Activated CD4-positive, alpha-beta T cell treated with anti-CD3 and anti-CD28 coated beads, Interleukin-2, amount 10 ng/mL, durations not matched to agents 24 days and 14 days (primary cell): ENCODE results near the gene OST4. TPM values are rescaled to one million over a fixed set of nuclear protein-coding genes. Genes with fewer than 3 reads are reported as not detected.

Experiments
- DNase-seq: peaks from one replicate; pipeline ENCODE4 v3.0.0; 2022
- H3K27ac Mint-ChIP-seq: one replicate; pipeline ENCODE4 v1.8.0; 2022; ENCODE audit warnings: mild to moderate bottlenecking, mixed read lengths
- H3K27me3 Mint-ChIP-seq: one replicate; pipeline ENCODE4 v1.8.0; 2022; ENCODE audit warnings: mixed read lengths
- H3K36me3 Mint-ChIP-seq: one replicate; pipeline ENCODE4 v1.8.0; 2022; ENCODE audit warnings: low read depth, mild to moderate bottlenecking, mixed read lengths
- H3K4me1 Mint-ChIP-seq: one replicate; pipeline ENCODE4 v1.8.0; 2021; ENCODE audit warnings: mixed read lengths
- H3K4me3 Mint-ChIP-seq: one replicate; pipeline ENCODE4 v1.8.0; 2022; ENCODE audit warnings: mild to moderate bottlenecking, moderate library complexity, mixed read lengths
- H3K9me3 Mint-ChIP-seq: one replicate; pipeline ENCODE4 v1.8.0; 2021; ENCODE audit warnings: mixed read lengths
- intact Hi-C: fragments of 100-400 bp; cut with micrococcal nuclease; formaldehyde crosslinking; loops from one replicate; pipeline ENCODE4 v1.15.1; 2023
- total RNA-seq: library from RNA; stranded (reverse); gene quantifications from 2 replicates; pipeline ENCODE4 v1.2.3, GENCODE V29; 2022

OST4 gene
- total RNA-seq, 1 donor from 2014 or later: 326 TPM

- H3K27ac Mint-ChIP-seq: peak within 1 kb of the TSS; percentile 91
- H3K4me3 Mint-ChIP-seq: peak within 1 kb of the TSS; percentile 90
- no peak for DNase-seq
- H3K36me3 Mint-ChIP-seq: no peaks in the 10 kb centered on the region
- intact Hi-C loops: loop anchor here (1.0 to 5.0 kb wide), 5 partner anchors 16 to 125 kb away; partner anchors contain the start of genes ATRAID, OST4, PREB and SLC5A6
- peaks cover 25% of the 10 kb centered on the region for H3K4me1 Mint-ChIP-seq
- no peaks in the 10 kb centered on the region for H3K9me3 Mint-ChIP-seq
- no peaks in the 10 kb centered on the region for H3K27me3 Mint-ChIP-seq
Measured at GRCh38 chr2:27086724-27087593, 15.5 kb upstream of the OST4 start, which contains the start of gene KHK. KHK (plus strand) TSS chr2:27086772; CDS start chr2:27087260, 488 bp downstream.

DNA sequence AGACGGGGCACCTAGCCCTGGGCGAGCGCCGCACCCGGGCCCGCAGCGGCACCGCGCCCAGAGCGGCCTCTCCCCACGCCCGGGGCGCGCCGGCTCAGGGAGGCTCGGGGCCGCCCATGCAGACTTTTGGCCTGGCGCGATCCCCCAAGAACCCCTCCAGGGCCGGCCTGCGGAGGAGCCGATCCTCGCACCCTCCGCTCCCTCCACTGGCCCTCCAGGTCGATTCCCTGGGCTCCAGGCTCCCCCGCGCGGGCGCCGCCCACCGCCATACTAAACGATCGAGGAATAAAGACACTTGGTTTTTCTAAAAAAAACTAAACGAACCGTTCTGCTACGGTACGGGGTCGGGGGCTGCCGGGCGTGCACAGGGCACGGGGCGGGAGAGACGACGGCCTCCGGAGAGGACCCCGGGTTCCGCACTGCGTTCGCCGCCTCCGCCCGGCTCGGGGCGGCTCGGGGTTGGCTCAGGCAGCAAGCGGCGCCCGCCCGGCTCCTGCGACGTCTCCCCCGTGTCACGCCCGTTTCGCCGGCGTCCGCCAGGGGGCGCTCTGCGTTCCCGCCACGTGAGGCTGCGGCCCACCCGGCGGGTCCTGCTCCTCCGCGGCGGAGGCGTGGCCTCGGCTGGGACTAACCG lies 14.8 kb upstream of the OST4 start:
- intact Hi-C loops: loop anchor here (1.0 to 5.0 kb wide), 5 partner anchors 15 to 126 kb away; partner anchors contain the start of genes ATRAID, OST4, PREB and SLC5A6
- no peaks in the 10 kb centered on the region for H3K36me3 Mint-ChIP-seq
- no peaks in the 10 kb centered on the region for H3K27me3 Mint-ChIP-seq
- DNase-seq: peak; percentile 100
- peak overlapping the region; percentile 91 for H3K27ac Mint-ChIP-seq
- peak overlapping the region; percentile 90 for H3K4me3 Mint-ChIP-seq
- no peaks in the 10 kb centered on the region for H3K9me3 Mint-ChIP-seq
- H3K4me1 Mint-ChIP-seq: peaks cover 30% of the 10 kb centered on the region

GRCh38 chr2:27085673-27086089 lies 14.2 kb upstream of the OST4 start:
- Mint-ChIP-seq H3K4me3 (peak overlapping the region; percentile 90), H3K4me1 (peaks cover 35% of the 10 kb centered on the region), H3K27ac (peak overlapping the region; percentile 78), H3K9me3 (no peaks in the 10 kb centered on the region), H3K27me3 (no peaks in the 10 kb centered on the region), H3K36me3 (no peaks in the 10 kb centered on the region)
- intact Hi-C loops: loop anchor here (1.0 to 5.0 kb wide), 6 partner anchors 14 to 127 kb away; partner anchors contain the start of genes ATRAID, OST4, PREB and SLC5A6
- peak; percentile 82 for DNase-seq

DNA sequence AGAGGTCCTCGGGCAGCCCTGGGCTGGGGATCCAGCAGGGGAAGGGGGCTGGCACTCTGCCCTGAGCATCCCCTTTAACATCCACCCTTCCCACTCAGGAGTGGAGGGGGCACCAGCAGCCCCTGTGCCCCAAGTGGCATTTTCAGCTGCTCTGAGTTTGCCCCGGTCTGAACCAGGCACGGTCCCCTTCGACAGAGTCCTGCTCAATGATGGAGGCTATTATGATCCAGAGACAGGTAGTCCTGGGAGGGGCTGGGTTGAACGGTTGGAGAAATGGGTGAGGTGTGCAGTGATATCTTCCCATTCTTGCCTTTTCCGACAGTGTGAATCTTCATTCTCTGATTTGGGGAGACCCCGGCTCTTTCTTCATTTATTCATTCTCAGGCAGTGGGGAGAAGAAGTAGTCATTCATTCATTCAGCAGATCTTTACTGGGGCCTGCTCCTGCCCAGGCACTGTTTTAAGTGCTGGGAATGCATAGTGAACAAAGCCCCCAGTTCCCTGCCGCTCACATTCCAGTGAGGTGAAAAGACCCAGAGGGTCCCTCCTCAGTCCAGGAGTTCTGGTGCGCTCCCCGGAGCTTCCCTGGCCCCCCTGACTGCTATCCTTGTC lies 13.7 kb upstream of the OST4 start:
- H3K27me3 Mint-ChIP-seq: no peaks in the 10 kb centered on the region
- peaks cover 38% of the 10 kb centered on the region for H3K4me1 Mint-ChIP-seq
- peak overlapping the region; percentile 78 for H3K27ac Mint-ChIP-seq
- H3K9me3 Mint-ChIP-seq: no peaks in the 10 kb centered on the region
- no peaks in the 10 kb centered on the region for H3K36me3 Mint-ChIP-seq
- DNase-seq: peak; percentile 62
- intact Hi-C loops: loop anchor here (1.0 to 5.0 kb wide), 3 partner anchors 53 to 127 kb away; partner anchors contain the start of genes ATRAID, SLC5A6 and TMEM214
- H3K4me3 Mint-ChIP-seq: peak overlapping the region; percentile 90

GRCh38 chr2:27084297-27085061 lies 13.0 kb upstream of the OST4 start:
- peak; percentile 59 for DNase-seq
- H3K4me1 Mint-ChIP-seq: peaks cover 41% of the 10 kb centered on the region
- H3K4me3 Mint-ChIP-seq: peak overlapping the region; percentile 90
- intact Hi-C loops: loop anchor here (1.0 to 5.0 kb wide), 3 partner anchors 52 to 128 kb away; partner anchors contain the start of genes ATRAID, SLC5A6 and TMEM214
- no peaks in the 10 kb centered on the region for H3K9me3 Mint-ChIP-seq
- no peak overlapping the region for H3K27ac Mint-ChIP-seq
- H3K36me3 Mint-ChIP-seq: no peaks in the 10 kb centered on the region
- no peaks in the 10 kb centered on the region for H3K27me3 Mint-ChIP-seq

- H3K27me3 Mint-ChIP-seq: no peaks in the 10 kb centered on the region
- no peaks in the 10 kb centered on the region for H3K9me3 Mint-ChIP-seq
- H3K4me3 Mint-ChIP-seq: no peak overlapping the region
- no peaks in the 10 kb centered on the region for H3K36me3 Mint-ChIP-seq
- intact Hi-C loops: no loop called here
- peaks cover 37% of the 10 kb centered on the region for H3K4me1 Mint-ChIP-seq
- peak; percentile 57 for DNase-seq
- H3K27ac Mint-ChIP-seq: no peak overlapping the region
Measured at GRCh38 chr2:27083410-27084296, 12.2 kb upstream of the OST4 start.

DNA sequence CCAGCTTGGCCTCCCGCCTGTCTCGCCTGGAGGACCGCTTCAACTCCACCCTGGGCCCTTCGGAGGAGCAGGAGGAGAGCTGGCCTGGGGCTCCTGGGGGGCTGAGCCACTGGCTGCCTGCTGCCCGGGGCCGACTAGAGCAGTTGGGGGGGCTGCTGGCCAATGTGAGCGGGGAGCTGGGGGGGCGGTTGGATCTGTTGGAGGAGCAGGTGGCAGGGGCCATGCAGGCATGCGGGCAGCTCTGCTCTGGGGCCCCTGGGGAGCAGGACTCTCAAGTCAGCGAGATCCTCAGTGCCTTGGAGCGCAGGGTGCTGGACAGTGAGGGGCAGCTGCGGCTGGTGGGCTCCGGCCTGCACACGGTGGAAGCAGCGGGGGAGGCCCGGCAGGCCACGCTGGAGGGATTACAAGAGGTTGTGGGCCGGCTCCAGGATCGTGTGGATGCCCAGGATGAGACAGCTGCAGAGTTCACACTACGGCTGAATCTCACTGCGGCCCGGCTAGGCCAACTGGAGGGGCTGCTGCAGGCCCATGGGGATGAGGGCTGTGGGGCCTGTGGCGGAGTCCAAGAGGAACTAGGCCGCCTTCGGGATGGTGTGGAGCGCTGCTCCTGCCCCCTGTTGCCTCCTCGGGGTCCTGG lies 11.4 kb upstream of the OST4 start:
- no peak overlapping the region for H3K27ac Mint-ChIP-seq
- intact Hi-C loops: no loop called here
- H3K4me3 Mint-ChIP-seq: no peak overlapping the region
- no peaks in the 10 kb centered on the region for H3K27me3 Mint-ChIP-seq
- no peaks in the 10 kb centered on the region for H3K36me3 Mint-ChIP-seq
- H3K9me3 Mint-ChIP-seq: no peaks in the 10 kb centered on the region
- peaks cover 36% of the 10 kb centered on the region for H3K4me1 Mint-ChIP-seq
- no peak for DNase-seq

- Mint-ChIP-seq H3K4me1 (peaks cover 32% of the 10 kb centered on the region), H3K36me3 (no peaks in the 10 kb centered on the region)
Measured at GRCh38 chr2:27081984-27082772, 10.7 kb upstream of the OST4 start.

DNA sequence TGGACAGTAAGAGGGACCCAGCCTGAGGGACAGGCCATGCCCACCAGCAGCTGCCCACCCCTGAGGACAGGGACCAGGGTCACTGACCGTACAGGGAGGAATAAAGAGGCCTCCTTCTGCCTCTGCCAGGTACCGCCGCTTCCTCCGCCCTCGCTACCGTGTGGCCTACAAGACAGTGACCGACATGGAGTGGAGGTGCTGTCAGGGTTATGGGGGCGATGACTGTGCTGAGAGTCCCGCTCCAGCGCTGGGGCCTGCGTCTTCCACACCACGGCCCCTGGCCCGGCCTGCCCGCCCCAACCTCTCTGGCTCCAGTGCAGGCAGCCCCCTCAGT lies 9.1 kb upstream of the OST4 start:
- Mint-ChIP-seq H3K9me3 (no peaks in the 10 kb centered on the region), H3K4me1 (peaks cover 35% of the 10 kb centered on the region), H3K36me3 (no peaks in the 10 kb centered on the region), H3K27ac (peak overlapping the region; percentile 98), H3K4me3 (peak overlapping the region; percentile 82), H3K27me3 (no peaks in the 10 kb centered on the region)
- DNase-seq: no peak
- intact Hi-C loops: no loop called here

More at GRCh38 chr2:27081984-27082772, 10.7 kb upstream of the OST4 start:
- H3K4me3 Mint-ChIP-seq: peak overlapping the region; percentile 82
- peak overlapping the region; percentile 98 for H3K27ac Mint-ChIP-seq
- peak; percentile 60 for DNase-seq
- H3K9me3 Mint-ChIP-seq: no peaks in the 10 kb centered on the region
- intact Hi-C loops: loop anchor here (1.0 kb wide), 2 partner anchors 11 to 32 kb away; partner anchors contain the start of gene OST4
- no peaks in the 10 kb centered on the region for H3K27me3 Mint-ChIP-seq

- intact Hi-C loops: no loop called here
Measured at GRCh38 chr2:27080140-27080469, 8.7 kb upstream of the OST4 start.

DNA sequence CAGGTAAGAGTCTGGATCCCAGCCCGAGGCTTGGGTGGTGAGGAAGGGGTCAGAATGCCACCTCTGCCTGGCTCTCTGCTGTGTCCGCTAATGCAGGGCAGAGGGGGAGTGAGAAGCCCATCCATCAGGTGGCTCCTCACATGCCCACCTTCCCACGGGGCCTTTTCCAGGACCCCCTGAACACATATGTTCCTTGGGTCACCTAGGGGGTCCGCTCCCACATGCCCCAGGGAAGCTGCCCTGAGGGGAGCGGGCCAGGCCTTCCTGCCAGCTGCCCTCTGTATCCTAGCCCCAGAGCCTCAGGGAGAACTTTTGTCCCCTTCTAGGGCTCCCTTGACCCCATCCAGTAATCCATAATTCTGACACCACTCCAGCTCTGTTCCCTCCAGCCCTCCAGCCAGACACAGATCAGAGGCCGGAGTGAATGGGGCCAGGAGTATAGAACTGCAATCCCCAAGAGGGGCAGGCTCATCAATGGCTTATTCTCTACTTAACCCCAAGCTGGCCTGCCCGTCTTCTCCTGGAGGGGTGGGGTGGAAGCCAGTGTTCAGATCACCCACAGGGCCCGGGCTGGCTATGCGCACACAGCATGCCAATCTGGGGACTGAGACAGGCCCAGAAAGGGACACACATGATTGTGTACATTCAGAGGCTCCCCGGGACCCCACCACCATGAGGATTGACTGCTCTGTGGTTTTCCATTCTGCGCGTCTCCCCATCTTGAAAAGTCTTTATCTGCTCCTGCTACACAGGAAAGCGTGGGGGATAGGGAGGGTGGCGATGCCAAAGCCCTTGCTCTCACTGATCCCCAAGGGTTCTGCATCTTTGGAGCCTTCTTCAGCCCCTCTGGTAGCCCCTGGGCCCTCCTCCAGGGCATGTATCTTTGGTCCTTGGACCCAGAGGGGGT lies 8.0 kb upstream of the OST4 start:
- Mint-ChIP-seq H3K27ac (peak overlapping the region; percentile 80), H3K4me1 (peaks cover 39% of the 10 kb centered on the region), H3K4me3 (no peak overlapping the region), H3K27me3 (no peaks in the 10 kb centered on the region), H3K9me3 (no peaks in the 10 kb centered on the region), H3K36me3 (no peaks in the 10 kb centered on the region)
- peak; percentile 60 for DNase-seq
- intact Hi-C loops: no loop called here

More at GRCh38 chr2:27080140-27080469, 8.7 kb upstream of the OST4 start:
- Mint-ChIP-seq H3K9me3 (no peaks in the 10 kb centered on the region), H3K4me1 (peaks cover 35% of the 10 kb centered on the region), H3K27me3 (no peaks in the 10 kb centered on the region), H3K36me3 (no peaks in the 10 kb centered on the region), H3K4me3 (peak overlapping the region; percentile 68), H3K27ac (peak overlapping the region; percentile 80)
- no peak for DNase-seq
